NCI-H2196 (cell line): ENCODE results near the gene PNMA1.

Experiments used
- DNase-seq: peaks from one replicate; lab custom pipeline; 2025; ENCODE audit not compliant: unreplicated experiment; lab: John Stamatoyannopoulos, UW

The PNMA1 gene

GRCh38 chr14:73739174-73739898 is 25.2 kb upstream of the PNMA1 start:
- DNase-seq, result no peak

DNA sequence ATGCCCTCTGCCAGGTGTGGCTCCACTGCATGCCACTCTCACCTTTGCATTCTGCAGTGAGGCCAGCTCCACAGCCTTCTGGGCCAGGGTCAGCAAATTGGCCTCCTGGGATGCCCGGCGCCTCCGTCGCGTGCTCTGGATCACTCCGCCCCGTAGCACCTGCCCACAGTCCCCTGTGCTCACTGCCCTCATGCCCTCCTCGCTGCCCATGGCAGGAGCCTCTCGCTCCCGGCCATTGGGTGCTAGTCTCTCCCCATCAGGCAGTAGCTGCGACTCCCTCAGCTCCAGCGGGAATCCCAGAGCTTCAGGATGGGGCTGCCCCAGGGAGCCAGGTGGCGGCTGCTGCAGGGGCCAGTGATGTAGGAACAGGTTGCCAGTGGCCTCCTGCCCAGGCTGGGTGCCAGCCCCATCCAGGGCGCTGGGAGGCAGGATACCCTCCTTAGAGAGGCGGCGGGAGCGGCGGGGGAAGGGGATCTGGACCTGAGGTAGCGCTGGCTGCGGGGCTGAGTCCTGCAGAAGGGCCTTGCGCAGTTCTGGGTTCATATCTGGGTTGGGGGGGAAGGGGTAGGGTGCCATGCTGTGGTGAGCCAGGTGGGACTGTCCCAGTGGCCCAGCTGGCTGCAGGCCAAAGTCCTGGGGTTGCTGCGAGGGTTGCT is 24.5 kb upstream of the PNMA1 start:
- no peak for DNase-seq

DNA sequence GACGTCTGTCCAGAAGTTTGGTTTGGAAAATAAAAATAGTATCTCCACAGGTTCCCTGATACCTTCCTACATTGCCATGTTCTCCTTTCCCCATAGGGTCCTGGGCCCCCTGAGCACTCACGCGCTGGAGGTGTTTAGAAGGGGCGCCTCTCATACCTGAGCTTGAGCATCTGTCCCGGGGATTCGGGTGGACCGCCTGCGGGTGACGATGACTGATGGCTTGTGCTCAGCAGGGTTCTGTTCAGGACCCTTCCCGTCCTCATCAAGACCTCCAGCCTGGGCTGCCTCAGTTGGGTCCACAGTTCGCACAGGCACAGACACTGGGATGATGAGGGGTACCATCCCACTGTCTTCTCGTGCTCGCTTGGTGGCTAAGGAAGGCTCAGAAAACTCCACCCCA is 22.7 kb upstream of the PNMA1 start:
- no peak for DNase-seq

DNA sequence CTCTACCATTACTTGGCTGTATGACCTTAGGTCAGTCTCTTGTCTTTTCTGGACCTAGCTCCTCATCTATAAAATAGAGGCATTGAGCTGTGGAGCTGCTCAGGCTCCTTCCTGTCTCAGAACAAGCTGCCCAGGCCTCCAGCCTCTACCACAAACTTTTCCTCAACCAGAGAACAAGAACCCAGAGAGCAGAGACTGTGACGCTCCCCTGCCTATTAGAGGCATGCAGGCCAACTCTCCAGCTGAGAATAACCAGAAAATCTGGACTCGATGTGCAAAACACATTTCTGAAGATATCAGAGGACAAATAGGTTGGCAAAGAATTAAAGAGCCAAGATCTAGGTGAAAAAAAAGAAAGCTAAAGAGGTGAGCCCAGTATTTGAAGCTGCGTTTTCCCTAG is 17.8 kb upstream of the PNMA1 start:
- DNase-seq, result no peak

DNA sequence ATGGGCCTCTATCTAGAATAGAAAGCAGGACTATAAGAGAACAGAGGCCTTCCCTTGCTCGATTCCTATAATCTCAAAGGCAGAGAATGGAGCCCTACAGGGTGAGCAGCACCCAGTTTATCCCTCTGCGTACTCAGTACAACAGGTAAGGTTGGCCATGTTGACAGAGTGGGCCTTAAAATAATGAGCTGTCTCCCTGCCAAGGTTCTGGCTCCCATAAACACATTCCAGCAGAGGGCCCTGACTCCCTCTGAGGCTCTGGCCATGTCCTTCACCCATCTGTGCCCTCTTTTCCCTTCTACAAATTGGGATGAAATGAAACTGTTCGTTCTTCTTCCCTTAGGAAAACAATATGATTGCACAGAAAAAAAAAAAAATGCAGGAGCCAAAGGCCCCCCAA is 16.9 kb upstream of the PNMA1 start:
- no peak for DNase-seq

DNA sequence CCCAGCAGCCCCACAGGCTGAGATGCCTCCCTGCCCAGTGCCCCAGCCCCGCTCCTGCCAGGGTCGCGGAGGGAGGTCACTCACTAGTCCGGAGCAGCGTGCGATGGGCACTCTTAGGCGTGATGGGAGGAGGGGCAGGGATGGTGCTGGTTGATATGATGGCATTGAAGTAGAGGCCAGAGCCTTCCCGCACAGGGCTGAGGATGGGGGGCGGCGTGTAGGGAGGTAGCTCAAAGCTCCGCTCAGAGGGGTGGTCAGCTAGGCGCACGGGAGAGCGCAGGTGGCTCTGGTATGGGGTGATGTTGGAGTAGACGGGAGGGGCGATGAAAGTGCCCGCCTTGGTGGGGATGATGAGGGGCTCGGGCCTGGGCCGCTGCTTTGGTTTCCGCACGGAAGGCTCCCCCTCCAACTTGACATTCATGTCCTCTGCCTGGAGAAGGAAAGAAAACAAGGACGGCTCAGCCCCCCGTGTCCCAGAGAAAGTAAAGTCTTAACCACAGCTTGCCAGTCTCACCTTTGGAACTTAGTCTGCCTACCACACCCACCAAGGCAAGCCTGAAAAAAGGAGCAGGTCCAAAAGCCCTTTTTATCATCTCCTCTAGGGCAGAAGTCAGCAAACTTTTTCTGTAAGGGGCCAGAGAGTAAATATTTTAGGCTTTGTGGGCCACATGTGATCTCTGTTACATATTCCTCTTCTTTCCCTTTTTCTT is 15.5 kb upstream of the PNMA1 start:
- no peak for DNase-seq

- DNase-seq, result peak; percentile 89
Measured at GRCh38 chr14:73728717-73729330, 14.6 kb upstream of the PNMA1 start.

DNA sequence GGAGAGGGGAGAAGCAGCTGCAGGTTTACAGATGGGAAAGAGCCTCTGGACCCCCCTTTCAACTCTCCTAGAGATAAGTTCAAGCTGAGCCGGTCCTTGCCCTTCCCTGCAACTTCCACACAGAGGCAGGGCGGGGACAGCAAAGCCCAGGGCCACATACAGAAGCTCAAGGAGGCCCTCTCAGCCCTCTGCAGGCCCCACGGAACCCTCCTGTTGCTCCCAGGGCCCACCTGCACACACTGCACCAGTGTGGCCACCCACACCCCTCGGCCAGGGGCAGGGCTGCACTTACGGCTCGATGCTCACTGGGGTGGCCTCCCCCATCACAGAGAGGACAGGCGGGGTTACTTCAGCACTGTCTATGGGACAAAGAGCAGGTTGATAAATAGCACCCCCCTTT is 13.0 kb upstream of the PNMA1 start:
- DNase-seq, result no peak

- DNase-seq, result no peak
Measured at GRCh38 chr14:73726025-73726961, 12.1 kb upstream of the PNMA1 start.

- no peak for DNase-seq
Measured at GRCh38 chr14:73725116-73726024, 11.2 kb upstream of the PNMA1 start.

DNA sequence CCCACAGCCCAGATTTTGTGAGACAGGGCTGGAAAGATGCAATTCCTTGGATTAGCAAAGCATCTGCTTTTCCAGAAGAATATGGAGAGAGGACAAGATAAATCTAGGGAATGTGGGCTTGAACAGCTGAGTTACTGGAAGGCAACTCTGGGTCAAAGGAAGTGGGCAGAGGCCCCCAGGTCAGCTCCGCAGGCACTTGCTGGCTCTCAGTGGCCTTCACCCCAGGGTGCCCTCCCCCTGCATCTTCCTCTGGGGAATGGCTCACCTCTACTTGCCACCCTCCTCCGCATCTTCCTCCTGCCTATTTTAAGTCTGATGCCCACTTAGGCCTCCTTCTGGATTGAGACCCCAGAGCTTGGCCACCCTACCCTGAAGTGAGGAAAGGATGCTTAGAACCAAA is 10.5 kb upstream of the PNMA1 start:
- DNase-seq, result no peak

GRCh38 chr14:73723797-73724661 is 9.8 kb upstream of the PNMA1 start:
- DNase-seq, result peak; percentile 67

DNA sequence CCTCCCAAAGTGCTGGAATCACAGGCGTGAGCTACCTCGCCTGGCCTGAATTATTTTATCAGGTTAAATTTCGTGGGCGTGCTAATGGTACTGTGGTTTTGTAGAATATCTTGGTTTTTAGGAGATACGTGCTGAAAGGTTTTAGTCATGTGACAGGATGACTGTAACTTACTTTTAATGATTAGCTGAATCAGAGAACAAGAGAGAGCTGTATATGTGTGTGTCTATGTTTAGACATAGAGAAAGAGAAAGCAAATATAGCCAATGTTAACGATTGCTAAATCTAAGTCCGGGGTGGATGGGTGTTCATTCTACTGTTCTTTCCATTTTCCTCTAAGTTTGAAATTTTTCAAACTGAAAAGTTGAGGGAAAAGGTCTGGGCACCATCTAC is 9.2 kb upstream of the PNMA1 start:
- no peak for DNase-seq

DNA sequence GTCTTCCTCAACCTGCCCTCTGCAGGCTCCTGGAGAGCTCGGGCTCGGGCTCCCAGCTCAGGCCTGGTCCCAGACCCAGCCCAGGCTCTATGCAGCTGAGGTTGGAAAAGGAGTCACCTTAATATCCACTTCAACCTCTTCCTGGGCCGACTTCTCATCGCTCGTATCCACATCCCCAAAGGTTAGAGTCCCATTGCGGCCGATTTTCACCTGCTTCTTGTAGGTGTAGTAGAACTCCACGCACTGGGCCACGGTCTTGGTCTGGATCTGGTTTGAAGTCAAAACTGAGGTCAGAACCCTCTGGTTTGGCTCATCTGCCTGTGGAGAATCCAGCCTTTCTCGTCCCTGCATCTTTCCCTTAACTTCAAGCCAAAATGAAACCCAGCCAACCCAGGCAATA is 8.4 kb upstream of the PNMA1 start:
- DNase-seq, result no peak

DNA sequence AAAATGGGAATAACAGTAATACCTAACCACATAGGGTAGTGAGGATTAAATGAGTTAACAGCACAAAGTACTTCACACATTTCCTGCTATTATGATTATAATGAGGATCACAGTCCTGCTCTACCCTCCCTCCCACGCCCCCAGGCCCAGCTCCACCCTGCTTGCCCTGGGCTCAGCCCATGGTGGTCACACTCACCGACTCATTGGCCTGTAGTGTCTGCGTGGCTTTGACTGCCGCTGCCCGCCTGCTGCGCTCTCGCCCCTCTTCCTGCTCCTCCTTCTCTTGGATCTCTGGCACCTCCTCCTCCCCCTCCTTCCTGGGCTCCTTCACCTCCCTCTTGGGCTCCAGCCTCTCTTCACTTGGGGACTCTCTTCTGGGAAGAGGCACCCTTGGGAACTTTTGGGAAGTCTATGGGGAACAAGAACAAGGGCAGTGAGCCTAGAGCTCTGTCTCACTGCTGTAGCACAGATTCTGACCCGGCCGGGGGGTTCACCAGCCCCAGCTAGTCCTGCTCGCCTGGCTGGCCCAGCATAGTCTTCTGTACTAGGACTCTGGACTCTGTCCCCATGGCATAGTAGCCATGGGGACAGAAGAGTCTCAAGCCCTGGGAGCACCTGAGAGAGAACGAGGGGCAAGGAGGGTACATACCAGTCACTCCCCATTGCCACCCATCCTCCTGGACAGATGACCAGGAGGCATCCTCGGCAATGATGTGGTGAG is 7.1 kb upstream of the PNMA1 start:
- DNase-seq, result no peak

DNA sequence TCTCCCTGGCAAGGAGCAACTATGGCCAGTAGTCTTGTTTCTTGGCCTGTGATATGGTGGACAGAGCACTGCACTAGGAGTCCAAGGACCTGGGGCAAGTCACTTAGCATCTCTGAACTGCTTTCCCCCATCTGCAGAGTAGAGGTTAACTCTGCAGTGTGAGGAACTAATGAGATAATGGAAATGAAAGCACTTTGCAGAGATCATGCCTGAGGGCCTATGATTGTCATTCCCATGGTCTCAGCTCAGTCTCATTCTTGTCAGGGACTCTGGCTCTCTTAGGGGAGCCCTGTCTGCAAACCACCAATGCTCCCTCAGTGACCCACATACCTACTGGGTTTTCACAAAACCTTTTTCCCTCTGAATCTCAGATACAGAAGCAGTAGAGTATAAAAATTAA is 6.5 kb upstream of the PNMA1 start:
- no peak for DNase-seq

DNA sequence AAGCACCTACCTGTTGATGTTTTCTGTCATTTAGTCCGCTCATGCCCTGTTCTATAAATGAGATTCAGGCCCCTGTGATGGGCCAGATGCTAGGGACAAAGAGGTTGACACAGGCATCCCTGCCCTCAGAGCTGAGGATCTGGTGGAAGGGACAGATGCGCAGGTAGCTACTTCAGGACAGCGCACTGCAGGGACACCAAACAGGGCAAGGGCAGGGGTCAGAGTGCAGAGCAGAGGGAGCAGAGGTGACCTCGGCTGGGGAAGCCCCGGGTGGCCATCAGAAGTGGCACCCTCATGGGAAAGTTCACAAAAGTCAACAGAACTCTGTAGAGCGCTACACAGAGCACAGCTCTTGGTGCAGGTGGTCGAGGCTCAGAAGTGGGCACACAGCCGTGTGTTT is 5.6 kb upstream of the PNMA1 start:
- DNase-seq, result no peak

- DNase-seq, result no peak
Measured at GRCh38 chr14:73719361-73719760, 5.2 kb upstream of the PNMA1 start.
